ENCODE measurements around the gene GP1BB. TPM values are rescaled to one million over a fixed set of nuclear protein-coding genes. Genes with fewer than 3 reads are reported as not detected.

The GP1BB gene
- total and polyA plus RNA-seq, 10 of the 15 experiments (the other 5 are each of a cell fraction or from before 2014, with no cell fraction given) = 0.05 to 0.28 (median 0.28) TPM; not detected in 7

GRCh38 chr22:19734163-19734562 is 10.8 kb downstream of the GP1BB start:
- Histone ChIP-seq H3K9ac (ENCODE audit: control insufficient read depth, insufficient read depth, low read length) (no peak overlapping the region), H3K4me3 (no peak overlapping the region), H3K9me3 (replicated peaks; ENCODE audit: control insufficient read depth, insufficient read depth, low read length) (no peaks in the 10 kb centered on the region), H3K4me2 (ENCODE audit: control insufficient read depth, insufficient read depth) (no peak overlapping the region), H3K27ac (ENCODE audit: control insufficient read depth, insufficient read depth) (no peak overlapping the region), H3K27me3 (replicated peaks in 1 of 2; ENCODE audit: control insufficient read depth in 2 of 2, insufficient read depth in 2 of 2, low read length in 1 of 2) (no peaks in the 10 kb centered on the region), H2AFZ (ENCODE audit: control insufficient read depth, low read depth, low read length) (no peak overlapping the region), H3K36me3 (ENCODE audit: control insufficient read depth in 2 of 2, insufficient read depth in 2 of 2, low read length in 1 of 2) (no peaks in the 10 kb centered on the region), H3K79me2 (ENCODE audit: control insufficient read depth, insufficient read depth, low read length) (no peaks in the 10 kb centered on the region), H3K4me1 (ENCODE audit: control insufficient read depth, insufficient read depth, low read length) (no peaks in the 10 kb centered on the region), H4K20me1 (ENCODE audit: control insufficient read depth, insufficient read depth) (no peaks in the 10 kb centered on the region; the same call in 1 of the 2 replicates)
- CTCF ChIA-PET = no interaction called here
- RAD21 ChIA-PET (ENCODE audit: unreplicated experiment) = interaction anchor here (1.1 kb wide), 1 partner anchor 176 kb away, joined by 3 read pairs; no protein-coding TSS in a partner anchor
- SMC1A ChIA-PET (ENCODE audit: uncharacterized antibody, unreplicated experiment) = no interaction called here
- TF ChIP-seq SIX5 (IDR thresholded peaks at IDR 0.05; ENCODE audit: low read depth, low read length, severe bottlenecking) = no peak
- no peak for TF ChIP-seq SRF (IDR thresholded peaks at IDR 0.05; ENCODE audit: low read depth in 2 of 2, low read length in 2 of 2)
- no peak for TF ChIP-seq ZNF384 (IDR thresholded peaks at IDR 0.05; ENCODE audit: borderline replicate concordance, low read depth, low read length)
- TF ChIP-seq E2F8 (IDR thresholded peaks at IDR 0.05; ENCODE audit: low read depth, partially characterized antibody) = no peak
- TF ChIP-seq ESRRA (IDR thresholded peaks at IDR 0.05; ENCODE audit: low read length) = no peak
- TF ChIP-seq KLF5 (IDR thresholded peaks at IDR 0.05; ENCODE audit: partially characterized antibody) = no peak
- TF ChIP-seq HCFC1 (IDR thresholded peaks at IDR 0.05; ENCODE audit: low read length) = no peak
- ATAC-seq (no peak), DNase-seq (ENCODE audit: low read depth, low spot score) (no peak), FAIRE-seq (no peak)
- in situ Hi-C loops (cut with MboI) (loop anchor here (5.0 kb wide), 1 partner anchor 183 kb away; no protein-coding TSS in a partner anchor), intact Hi-C loops (cut with micrococcal nuclease; ENCODE audit: unreplicated experiment) (no loop called here)
- WGBS (ENCODE audit: insufficient coverage, insufficient replicate concordance, low lambda C conversion rate, missing lambda C conversion rate) = 67% methylated on average over 7 of the region's 7 CpGs
- POLR2A ChIA-PET = no interaction called here
- no TSS peak for BruUV-seq (replicated peaks)
